Activated CD8-positive, alpha-beta T cell treated with anti-CD3 and anti-CD28 coated beads for 36 hours (primary cell): ENCODE data around the gene PTPRK. TPM values are rescaled to one million over a fixed set of nuclear protein-coding genes. Genes with fewer than 3 reads are reported as not detected.

Experiments
- ATAC-seq: fragments of 200-7000 bp; cut with Tn5 transposase; one replicate; pipeline ENCODE4 v1.10.0; 2021; ENCODE audit warnings: mild to moderate bottlenecking, moderate library complexity
- CTCF ChIA-PET: fragments of 350-600 bp; sonication (Branson Sonifier 250); formaldehyde crosslinking; loops from one replicate; lab custom pipeline; 2021; ENCODE audit warnings: antibody characterized with exemption; lab: Charles Lee
- POLR2A ChIA-PET: fragments of 350-600 bp; sonication (Branson Sonifier 250); formaldehyde crosslinking; loops from one replicate; lab custom pipeline; 2021; ENCODE audit warnings: antibody characterized with exemption; lab: Charles Lee
- DNase-seq: peaks from one replicate; pipeline ENCODE4 v3.0.0-alpha.2; 2020
- H3K27ac Mint-ChIP-seq: one replicate; pipeline ENCODE4 v1.8.0; 2021; ENCODE audit warnings: mild to moderate bottlenecking, mixed read lengths
- H3K27me3 Mint-ChIP-seq: one replicate; pipeline ENCODE4 v1.8.0; 2021; ENCODE audit warnings: mixed read lengths
- H3K36me3 Mint-ChIP-seq: one replicate; pipeline ENCODE4 v1.8.0; 2021; ENCODE audit warnings: low read depth, mixed read lengths
- H3K4me1 Mint-ChIP-seq: one replicate; pipeline ENCODE4 v1.8.0; 2021; ENCODE audit warnings: low read depth, mixed read lengths
- H3K4me3 Mint-ChIP-seq: one replicate; pipeline ENCODE4 v1.8.0; 2021; ENCODE audit warnings: mild to moderate bottlenecking, moderate library complexity, mixed read lengths
- H3K9me3 Mint-ChIP-seq: one replicate; pipeline ENCODE4 v1.8.0; 2021; ENCODE audit warnings: mixed read lengths
- intact Hi-C: fragments of 100-400 bp; cut with micrococcal nuclease; formaldehyde crosslinking; loops from one replicate; pipeline ENCODE4 v1.10.0; 2022
- total RNA-seq, 2 experiments: library from RNA; stranded (reverse); gene quantifications; one replicate each; pipeline ENCODE4 v1.2.3, GENCODE V29; 2021
- TF ChIP-seq, protein P1 (sequence below): fragments of 200-600 bp; IDR thresholded peaks from one replicate; pipeline ENCODE4 v1.8.0; 2022; ENCODE audit warnings: antibody characterized with exemption, mild to moderate bottlenecking

PTPRK gene
- total RNA-seq, 2 experiments from 2014 or later, result 7.7 to 8.9 TPM

DNA sequence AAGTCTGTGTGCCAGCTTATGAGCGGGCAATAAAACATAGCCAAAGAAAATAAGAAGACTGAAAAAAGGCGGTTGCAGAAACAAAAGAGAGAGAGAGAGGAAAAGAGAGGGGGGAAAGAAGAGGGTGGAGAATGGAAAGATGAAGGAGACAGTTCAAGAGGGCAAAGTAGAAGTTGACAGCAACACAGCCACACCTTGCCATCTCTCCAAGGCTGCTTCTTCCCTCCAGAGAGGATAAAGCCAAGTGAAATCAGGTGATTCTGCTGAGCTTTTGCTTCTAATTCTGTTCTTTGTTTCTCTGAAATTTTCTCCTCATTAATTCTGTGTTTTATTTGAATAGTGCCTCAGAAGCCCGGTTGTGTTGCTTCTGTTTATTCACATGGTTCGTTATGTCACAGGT lies 48.5 kb downstream of the PTPRK start:
- TF ChIP-seq, protein P1, sequence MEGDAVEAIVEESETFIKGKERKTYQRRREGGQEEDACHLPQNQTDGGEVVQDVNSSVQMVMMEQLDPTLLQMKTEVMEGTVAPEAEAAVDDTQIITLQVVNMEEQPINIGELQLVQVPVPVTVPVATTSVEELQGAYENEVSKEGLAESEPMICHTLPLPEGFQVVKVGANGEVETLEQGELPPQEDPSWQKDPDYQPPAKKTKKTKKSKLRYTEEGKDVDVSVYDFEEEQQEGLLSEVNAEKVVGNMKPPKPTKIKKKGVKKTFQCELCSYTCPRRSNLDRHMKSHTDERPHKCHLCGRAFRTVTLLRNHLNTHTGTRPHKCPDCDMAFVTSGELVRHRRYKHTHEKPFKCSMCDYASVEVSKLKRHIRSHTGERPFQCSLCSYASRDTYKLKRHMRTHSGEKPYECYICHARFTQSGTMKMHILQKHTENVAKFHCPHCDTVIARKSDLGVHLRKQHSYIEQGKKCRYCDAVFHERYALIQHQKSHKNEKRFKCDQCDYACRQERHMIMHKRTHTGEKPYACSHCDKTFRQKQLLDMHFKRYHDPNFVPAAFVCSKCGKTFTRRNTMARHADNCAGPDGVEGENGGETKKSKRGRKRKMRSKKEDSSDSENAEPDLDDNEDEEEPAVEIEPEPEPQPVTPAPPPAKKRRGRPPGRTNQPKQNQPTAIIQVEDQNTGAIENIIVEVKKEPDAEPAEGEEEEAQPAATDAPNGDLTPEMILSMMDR, result no peak
- DNase-seq (no peak), ATAC-seq (no peak)
- Mint-ChIP-seq H3K27me3 (no peaks in the 10 kb centered on the region), H3K9me3 (no peaks in the 10 kb centered on the region), H3K4me3 (no peak overlapping the region), H3K4me1 (no peaks in the 10 kb centered on the region), H3K36me3 (no peaks in the 10 kb centered on the region), H3K27ac (no peak overlapping the region)
- intact Hi-C loops, result no loop called here
- ChIA-PET CTCF (interaction anchor here (0.6 to 1.2 kb wide), 3 partner anchors 11 to 255 kb away, joined by 3 to 4 read pairs (median 4); no protein-coding TSS in a partner anchor), POLR2A (no interaction called here)

DNA sequence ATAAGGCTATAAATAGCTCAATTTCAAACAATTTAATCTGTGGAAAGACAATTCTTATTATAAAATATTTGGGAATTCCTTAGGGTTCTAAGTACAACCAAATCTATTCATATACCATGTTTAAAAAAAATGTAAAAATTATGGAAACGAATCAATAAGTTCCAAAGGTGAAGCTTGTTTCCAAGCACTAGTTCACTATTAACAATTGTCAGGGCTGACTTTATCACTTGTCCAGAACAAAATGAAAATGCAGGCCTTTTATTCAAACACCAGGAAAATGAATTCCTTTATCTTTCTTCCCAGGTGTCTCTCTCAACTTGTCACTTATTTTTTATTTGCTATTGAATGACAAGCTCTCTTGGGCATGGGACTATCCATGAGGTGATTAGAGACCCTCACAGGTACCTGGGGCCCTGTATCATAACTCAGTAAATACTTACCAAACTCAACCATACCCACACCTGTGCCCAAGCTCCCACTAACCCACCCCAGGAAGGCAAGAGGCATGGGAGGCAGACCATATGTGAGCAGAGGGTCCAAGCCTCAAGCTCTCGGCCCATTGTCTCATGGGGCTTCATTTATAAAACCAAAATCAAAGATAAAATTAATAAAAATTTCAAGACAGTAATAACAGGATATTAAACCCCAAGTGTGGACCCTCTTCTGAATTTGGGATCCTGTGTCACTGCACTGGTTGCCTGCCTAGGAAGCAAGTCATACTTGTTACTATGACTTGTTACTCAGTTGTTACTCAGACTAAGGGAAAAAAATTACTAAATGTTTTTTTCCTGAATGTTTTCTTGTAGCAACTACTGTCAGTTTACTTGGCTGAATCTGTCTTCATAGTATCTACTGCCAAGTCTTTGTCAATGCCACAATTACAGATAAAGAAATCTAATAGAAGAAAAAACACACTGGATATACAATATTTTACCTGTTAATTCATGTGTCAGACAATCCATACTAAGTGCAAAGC lies 54.7 kb downstream of the PTPRK start:
- CTCF ChIA-PET, result no interaction called here
- ATAC-seq, result no peak
- intact Hi-C loops, result no loop called here

DNA sequence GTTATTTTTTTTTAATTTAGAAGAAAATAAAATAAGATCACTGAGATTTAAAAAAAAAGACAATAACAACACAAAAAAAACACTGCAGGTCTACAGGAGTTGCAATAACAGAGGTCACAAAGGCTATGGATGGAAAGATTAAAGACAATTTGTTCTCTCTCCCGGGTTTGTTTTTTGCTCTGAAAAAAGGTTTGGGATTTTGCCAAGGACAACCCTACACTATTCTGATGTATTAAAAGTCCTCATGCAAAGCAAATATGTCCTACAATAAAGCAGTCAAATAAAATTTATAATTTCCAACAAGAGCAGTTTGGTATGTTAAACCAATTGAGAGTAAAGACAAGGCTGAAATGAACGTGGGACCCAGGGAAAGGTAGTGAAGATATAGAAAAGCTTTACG lies 55.6 kb downstream of the PTPRK start:
- Mint-ChIP-seq H3K27ac (no peak overlapping the region), H3K9me3 (no peaks in the 10 kb centered on the region), H3K4me1 (no peaks in the 10 kb centered on the region), H3K36me3 (no peaks in the 10 kb centered on the region), H3K4me3 (no peak overlapping the region), H3K27me3 (no peaks in the 10 kb centered on the region)
- ATAC-seq (no peak), DNase-seq (no peak)
- intact Hi-C loops, result no loop called here
- POLR2A ChIA-PET, result no interaction called here
- CTCF ChIA-PET, result interaction anchor here (0.7 kb wide), 1 partner anchor 283 kb away, joined by 4 read pairs; no protein-coding TSS in a partner anchor
- TF ChIP-seq, protein P1, result no peak

More for the DNA sequence above, 54.7 kb downstream of the PTPRK start:
- TF ChIP-seq, protein P1, result no peak
- DNase-seq, result no peak
- no peaks in the 10 kb centered on the region for H3K9me3 Mint-ChIP-seq
- no peaks in the 10 kb centered on the region for H3K4me1 Mint-ChIP-seq
- no peaks in the 10 kb centered on the region for H3K36me3 Mint-ChIP-seq
- no peaks in the 10 kb centered on the region for H3K27me3 Mint-ChIP-seq
- POLR2A ChIA-PET, result no interaction called here
- H3K4me3 Mint-ChIP-seq, result no peak overlapping the region
- no peak overlapping the region for H3K27ac Mint-ChIP-seq

DNA sequence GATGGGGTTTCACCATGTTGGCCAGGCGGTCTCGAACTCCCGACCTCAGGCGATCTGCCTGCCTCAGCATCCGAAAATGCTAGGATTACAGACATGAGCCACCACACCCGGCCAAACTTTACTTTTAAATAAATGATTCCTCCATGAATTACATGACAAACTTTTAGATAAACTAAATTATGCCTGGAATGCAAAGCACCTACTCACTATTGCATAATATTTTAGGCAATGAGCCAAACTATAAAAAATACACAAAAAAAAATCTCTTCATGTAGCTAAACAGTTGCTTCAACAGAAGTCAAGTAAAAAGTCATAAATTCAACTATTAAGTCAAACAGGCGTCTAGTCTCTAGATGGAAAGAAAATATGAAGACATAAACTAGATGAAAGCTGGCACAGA lies 56.5 kb downstream of the PTPRK start:
- DNase-seq (no peak), ATAC-seq (no peak)
- H3K4me3 Mint-ChIP-seq, result no peak overlapping the region
- H3K9me3 Mint-ChIP-seq, result no peaks in the 10 kb centered on the region
- no peaks in the 10 kb centered on the region for H3K27me3 Mint-ChIP-seq
- ChIA-PET CTCF (interaction anchor here (0.7 kb wide), 1 partner anchor 282 kb away, joined by 4 read pairs; no protein-coding TSS in a partner anchor), POLR2A (no interaction called here)
- no peaks in the 10 kb centered on the region for H3K4me1 Mint-ChIP-seq
- intact Hi-C loops, result no loop called here
- H3K36me3 Mint-ChIP-seq, result no peaks in the 10 kb centered on the region
- no peak overlapping the region for H3K27ac Mint-ChIP-seq
- TF ChIP-seq, protein P1, result no peak

DNA sequence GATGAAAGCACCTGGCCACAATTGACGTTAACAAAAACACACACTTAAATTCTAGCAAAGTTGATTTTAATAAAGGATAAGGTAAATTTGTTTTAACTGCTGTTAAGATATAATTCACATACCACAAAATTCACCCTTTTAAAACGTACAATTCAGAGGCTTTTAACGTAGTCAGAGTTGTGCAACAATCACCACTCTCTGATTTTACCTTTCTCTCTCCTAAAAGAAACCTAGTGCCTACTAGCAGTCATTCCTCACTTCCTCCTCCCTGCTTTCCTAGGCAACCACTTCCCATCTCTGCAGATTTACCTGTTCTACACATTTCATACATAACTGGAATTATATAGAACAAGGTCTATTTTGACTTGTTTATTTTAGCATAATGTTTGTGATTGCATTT lies 58.9 kb downstream of the PTPRK start:
- Mint-ChIP-seq H3K36me3 (no peaks in the 10 kb centered on the region), H3K27me3 (no peaks in the 10 kb centered on the region), H3K4me3 (no peak overlapping the region), H3K9me3 (no peaks in the 10 kb centered on the region), H3K27ac (no peak overlapping the region), H3K4me1 (no peaks in the 10 kb centered on the region)
- no peak for ATAC-seq
- intact Hi-C loops, result no loop called here
- TF ChIP-seq, protein P1, result no peak
- CTCF ChIA-PET, result interaction anchor here (0.7 kb wide), 1 partner anchor 821 kb away, joined by 3 read pairs; no protein-coding TSS in a partner anchor
- POLR2A ChIA-PET, result interaction anchor here (0.6 kb wide), 1 partner anchor 72 kb away, joined by 6 read pairs; no protein-coding TSS in a partner anchor
- no peak for DNase-seq
